Inferior parietal cortex (tissue), 1 donor: ENCODE results near the gene DENND6B.
"Not testable (repeated sequence)": the region's sequence is repeated elsewhere in the genome, so short reads cannot be mapped to it uniquely, and the experiment has no call there.

Experiments used
- DNase-seq: peaks from one replicate; pipeline ENCODE4 v3.0.0-alpha.2; 2016; ENCODE audit errors: extremely low spot score

DENND6B gene

GRCh38 chr22:50339945-50340879, 13.4 kb upstream of the DENND6B start:
- no peak for DNase-seq

- no peak for DNase-seq
Observed at GRCh38 chr22:50338860-50339462, 12.1 kb upstream of the DENND6B start.

GRCh38 chr22:50338042-50338573, 11.3 kb upstream of the DENND6B start:
- DNase-seq: no peak

GRCh38 chr22:50337262-50338041, 10.6 kb upstream of the DENND6B start:
- DNase-seq: no peak

- not testable (repeated sequence) for DNase-seq
Observed at GRCh38 chr22:50334433-50334832, 7.6 kb upstream of the DENND6B start.

GRCh38 chr22:50329236-50329635, 2.4 kb upstream of the DENND6B start:
- no peak for DNase-seq

GRCh38 chr22:50327711-50328019, 853 bp upstream of the DENND6B start:
- no peak for DNase-seq

GRCh38 chr22:50326225-50326955, 422 bp downstream of the DENND6B start:
- no peak for DNase-seq

GRCh38 chr22:50325444-50326224, 1.2 kb downstream of the DENND6B start:
- no peak for DNase-seq

- DNase-seq: no peak
Observed at GRCh38 chr22:50323900-50324299, 2.9 kb downstream of the DENND6B start.

- not testable (repeated sequence) for DNase-seq
Observed at GRCh38 chr22:50322382-50323104, 4.3 kb downstream of the DENND6B start.

GRCh38 chr22:50320671-50321325, 6.0 kb downstream of the DENND6B start:
- DNase-seq: no peak

- DNase-seq: no peak
Observed at GRCh38 chr22:50320116-50320515, 6.7 kb downstream of the DENND6B start.

GRCh38 chr22:50319503-50319951, 7.3 kb downstream of the DENND6B start:
- DNase-seq: no peak

GRCh38 chr22:50318698-50319411, 8.0 kb downstream of the DENND6B start:
- no peak for DNase-seq

- no peak for DNase-seq
Observed at GRCh38 chr22:50318356-50318697, 8.5 kb downstream of the DENND6B start.

GRCh38 chr22:50317674-50318073, 9.1 kb downstream of the DENND6B start:
- DNase-seq: no peak

GRCh38 chr22:50317178-50317577, 9.6 kb downstream of the DENND6B start:
- DNase-seq: no peak
